HG03175 (cell line): ENCODE measurements around the gene PRKD1.
"Not testable (repeated sequence)": the region's sequence is repeated elsewhere in the genome, so short reads cannot be mapped to it uniquely, and the experiment has no call there.

ENCODE experiments used
- ATAC-seq: cut with Tn5 transposase; IDR thresholded peaks from one replicate; pipeline ENCODE4 v1.9.1; 2021; ENCODE audit warnings: mild to moderate bottlenecking, moderate library complexity; ENCODE audit not compliant: unreplicated experiment

The PRKD1 gene

GRCh38 chr14:29839691-29840090, 88.0 kb downstream of the PRKD1 start:
- ATAC-seq = not testable (repeated sequence)

- ATAC-seq = no peak
These were observed 88.9 kb downstream of the PRKD1 start for GRCh38 chr14:29838752-29839151.

DNA sequence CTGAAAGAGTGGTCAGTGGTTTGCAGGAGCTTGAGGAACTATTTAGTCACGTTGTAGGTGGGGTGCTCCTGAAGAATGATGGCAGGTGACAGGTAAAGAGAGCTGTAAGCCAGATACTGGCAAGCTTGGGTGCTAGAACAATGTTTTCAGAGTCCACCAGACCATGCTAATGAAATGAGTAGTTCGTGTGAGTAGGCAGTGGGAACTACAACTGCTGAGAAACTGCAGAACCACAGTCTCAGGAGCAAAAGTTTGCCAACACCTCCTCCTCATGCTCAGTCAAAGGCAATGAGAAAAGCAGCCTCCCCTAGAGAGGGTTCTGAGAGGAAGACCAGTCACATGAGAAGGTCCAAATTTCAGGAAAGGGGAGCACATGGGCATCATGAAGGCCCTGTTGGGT, 91.3 kb downstream of the PRKD1 start:
- ATAC-seq = no peak

DNA sequence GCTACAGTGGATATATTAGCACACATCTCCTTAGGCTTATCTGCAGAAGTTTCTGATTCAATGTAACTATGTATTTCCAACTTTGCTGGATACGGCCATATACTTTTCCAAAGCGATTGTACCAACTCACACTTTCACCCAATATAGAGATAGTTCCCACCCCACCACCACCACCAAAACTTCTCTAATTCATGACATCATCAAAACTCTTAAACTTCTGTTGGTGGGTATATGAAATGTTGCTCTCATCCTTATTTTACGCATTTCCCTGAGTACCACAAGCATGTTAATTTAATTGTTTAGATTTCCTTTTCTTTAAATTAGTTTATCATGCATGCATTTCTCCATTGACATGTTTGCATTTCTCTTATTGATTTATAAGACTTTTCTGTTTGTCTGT, 95.6 kb downstream of the PRKD1 start:
- no peak for ATAC-seq

DNA sequence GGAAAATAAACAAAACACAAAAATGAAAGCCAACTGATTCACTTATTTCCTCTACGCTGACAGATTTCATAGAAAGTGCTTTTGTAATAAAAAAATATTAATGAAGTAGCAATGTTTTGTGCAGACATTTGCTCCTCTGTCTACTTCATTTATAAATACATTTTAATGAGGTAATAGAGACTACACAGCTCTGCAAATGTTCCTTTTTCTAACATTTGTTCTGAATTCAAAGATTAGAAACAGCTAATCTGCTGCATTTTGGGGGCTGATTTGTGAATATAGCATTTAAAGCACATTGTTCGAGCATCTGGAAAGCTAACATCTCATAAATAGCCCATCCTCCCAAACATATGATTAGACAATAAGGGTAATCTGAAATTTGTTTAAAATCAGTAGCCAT, 97.8 kb downstream of the PRKD1 start:
- ATAC-seq = no peak

GRCh38 chr14:29823816-29824215, 103.8 kb downstream of the PRKD1 start:
- no peak for ATAC-seq

DNA sequence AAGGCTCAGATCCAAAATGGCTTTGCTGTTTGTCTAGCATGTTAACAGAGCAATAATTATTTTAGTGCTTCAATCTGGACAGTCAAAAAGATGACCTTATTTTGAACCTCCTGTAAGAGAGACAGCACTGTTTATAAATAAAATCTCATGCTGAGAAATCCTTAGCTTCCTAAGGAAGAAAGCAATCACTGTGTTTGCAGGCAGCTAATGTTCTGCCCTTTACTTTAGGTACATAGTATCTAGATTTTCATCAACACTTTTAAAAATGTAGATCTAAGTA, 105.3 kb downstream of the PRKD1 start:
- ATAC-seq = no peak

DNA sequence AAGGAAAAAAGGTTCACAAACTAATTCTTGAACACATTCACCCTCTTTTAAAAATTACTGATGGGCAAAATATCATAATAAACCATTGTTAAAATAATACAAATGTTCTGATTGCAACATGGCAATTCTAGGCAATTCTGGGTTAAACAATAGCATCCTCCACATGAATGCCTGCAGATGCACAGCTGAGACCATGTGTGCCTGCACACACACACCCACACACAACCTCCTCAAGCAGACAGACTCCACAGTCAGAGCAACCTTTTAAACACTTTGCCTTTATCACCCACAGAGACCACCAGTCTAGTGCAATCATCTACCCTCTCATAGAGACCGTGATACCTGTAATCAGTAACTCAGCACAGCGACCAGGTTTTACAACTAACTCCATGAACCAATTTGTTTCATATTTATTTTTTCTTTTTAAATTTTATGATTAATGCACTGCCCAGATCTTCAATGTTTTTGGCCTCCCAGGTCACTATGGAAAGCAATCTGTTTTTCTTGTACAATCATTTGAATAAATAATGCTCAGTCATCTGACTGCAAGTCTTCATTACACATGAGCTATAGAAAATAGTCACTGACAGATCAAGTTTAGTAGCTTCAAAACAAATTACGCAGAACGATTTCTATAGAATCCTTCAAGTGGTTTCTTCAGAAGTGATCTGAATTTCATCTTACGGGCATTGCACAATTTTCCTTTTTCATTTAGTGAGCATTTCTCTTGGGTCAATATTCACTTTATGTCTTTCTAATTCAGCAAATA, 105.8 kb downstream of the PRKD1 start:
- ATAC-seq = no peak

- no peak for ATAC-seq
These were observed 106.4 kb downstream of the PRKD1 start for GRCh38 chr14:29821242-29821641.

DNA sequence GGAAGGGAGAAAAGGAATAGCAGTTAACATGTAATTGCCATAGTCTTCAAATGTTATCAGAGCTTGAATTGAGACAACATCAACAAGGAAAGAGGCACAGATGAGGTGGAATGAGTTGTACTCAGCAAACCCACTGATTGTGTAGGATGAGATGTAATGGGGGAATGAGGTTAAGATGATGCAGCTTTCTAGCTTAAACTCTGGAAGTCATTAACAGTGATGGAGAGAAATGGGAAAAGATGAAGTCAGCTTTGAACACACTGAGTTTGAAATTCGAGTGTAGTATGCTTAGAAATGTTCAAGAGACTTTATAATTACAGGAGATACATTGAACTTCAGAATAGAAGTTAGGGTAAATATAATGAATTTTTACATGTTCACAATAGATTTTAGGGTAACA, 106.9 kb downstream of the PRKD1 start:
- no peak for ATAC-seq

- no peak for ATAC-seq
These were observed 109.8 kb downstream of the PRKD1 start for GRCh38 chr14:29817767-29818405.

- no peak for ATAC-seq
These were observed 112.5 kb downstream of the PRKD1 start for GRCh38 chr14:29815016-29815674.

DNA sequence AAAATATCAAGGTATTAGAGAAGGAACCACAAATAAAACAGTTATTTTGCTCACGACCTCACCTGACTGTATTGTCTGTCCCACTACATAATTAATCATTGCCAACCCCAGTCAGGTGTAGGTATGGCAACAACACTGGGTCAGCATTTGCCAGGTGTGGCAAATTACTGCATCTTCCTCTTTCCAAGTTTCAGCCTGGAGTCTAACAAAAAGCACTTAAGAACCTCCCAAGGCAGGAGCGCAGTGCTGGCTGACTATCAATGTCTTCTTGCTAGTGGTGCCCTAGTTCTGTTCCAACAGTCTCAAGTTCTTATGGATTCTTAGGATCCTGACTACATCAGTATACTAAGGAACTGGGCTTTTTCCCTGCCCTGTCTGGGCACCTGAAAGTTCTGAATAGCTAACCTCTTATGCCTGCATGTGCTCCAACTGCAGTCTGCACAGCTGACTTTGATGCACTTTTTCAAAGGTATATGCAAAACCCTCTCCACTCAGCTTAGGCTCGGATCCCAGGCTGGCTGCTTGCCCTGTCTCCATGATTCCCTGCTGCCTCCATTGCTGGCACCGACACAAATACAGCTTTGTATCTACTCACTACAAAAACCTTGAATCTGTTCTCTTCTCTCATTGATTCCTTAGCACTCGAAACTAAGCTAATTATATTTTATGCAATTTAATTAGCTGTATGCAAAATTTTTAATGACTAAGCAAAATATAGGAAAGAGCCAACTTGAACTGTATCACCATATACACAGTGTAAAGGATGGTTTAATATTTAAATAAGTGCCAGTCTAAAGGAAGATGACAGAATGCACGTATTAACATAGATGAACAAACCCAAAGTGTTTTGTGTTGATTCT, 113.3 kb downstream of the PRKD1 start:
- ATAC-seq = no peak

DNA sequence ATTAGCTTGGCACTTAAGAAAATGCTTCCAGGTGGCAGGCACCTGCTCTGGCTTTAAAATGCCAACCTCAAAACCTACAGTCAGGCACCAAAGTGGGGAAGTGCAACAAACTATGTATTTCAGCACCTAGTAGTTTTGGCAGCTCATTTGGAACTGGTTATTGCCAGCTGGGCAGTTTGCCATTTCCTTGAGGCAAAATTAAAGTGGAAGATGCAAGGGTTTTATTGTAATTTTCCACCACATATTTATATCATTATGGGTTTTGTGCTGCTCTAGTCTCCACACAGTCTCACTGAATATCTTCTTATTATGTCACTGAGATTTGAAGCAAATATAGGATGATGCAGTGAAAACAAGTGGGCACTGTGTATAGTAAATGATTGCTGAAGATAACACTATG, 117.0 kb downstream of the PRKD1 start:
- no peak for ATAC-seq

GRCh38 chr14:29810064-29810463, 117.6 kb downstream of the PRKD1 start:
- ATAC-seq = no peak

DNA sequence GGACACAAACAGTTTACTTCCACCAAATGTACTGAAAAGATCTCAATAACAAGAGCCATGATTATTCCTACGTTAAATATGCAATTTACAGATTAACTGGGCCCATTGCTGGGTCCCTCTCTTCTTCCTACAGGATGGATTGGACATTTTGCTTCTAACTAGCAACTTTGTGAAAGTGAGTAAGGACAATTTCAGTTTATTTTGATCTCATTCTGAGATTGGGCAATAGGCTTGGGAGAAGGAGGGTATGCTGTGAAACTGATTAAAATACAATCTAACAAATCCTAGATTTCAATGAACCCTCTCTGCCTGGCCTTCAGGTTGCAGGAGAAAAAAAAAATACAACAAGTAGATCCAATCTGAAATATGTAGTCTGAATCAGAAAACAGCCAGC, 121.5 kb downstream of the PRKD1 start:
- no peak for ATAC-seq

GRCh38 chr14:29805415-29806123, 122.1 kb downstream of the PRKD1 start:
- ATAC-seq = no peak

DNA sequence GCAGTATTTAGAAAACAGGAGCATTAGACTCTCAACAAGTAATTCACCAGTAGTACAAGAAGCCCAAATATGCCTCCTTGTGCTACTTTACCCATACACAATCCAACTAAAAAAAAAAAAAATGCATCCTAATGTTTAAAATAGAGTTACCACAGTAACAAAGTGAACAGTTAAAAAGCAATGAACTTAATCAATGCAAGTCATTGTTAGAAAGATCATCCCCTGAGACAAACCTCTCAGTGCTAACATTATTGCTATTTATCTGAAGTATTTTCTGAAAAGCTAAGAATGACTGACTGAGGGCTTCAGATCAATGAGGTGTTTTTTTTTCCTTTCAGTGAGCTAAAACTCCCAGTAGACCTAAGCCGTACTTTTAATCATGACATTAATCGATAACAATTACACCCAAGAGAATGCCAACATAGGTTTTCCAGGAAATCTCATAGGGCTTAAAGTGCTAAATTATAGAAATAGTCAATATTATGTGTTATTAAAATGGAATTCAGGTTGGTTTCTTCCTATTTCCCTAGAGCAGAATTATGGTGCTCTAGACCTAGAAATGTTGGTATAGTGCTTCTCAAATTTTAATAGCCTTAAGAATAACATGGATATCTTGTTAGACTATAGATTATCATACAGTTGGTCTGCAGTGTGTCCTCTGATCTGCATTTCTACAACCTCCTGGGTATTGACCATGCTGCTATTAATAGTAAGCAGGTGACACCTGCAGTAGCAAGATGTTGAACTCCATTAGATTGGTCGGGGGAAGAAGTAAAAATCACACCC, 123.0 kb downstream of the PRKD1 start:
- ATAC-seq = no peak

DNA sequence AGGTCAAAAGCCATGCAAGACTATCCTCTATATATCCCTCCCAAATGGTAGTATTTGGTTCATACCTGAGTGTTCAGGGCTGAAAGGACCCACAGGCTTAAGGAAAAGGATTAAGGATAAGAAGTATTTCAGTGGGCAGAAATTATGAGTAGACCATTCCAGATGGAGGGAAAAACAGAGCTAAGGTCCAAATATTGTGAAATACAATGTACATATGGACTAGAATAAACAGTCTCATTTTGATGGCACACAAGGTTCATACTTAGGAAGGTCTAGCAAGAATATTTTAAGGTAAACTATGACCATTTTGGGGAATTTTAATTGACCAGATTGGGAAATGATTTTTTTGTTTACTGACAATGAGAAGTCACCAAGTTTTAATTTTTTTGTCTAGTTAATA, 124.6 kb downstream of the PRKD1 start:
- no peak for ATAC-seq

DNA sequence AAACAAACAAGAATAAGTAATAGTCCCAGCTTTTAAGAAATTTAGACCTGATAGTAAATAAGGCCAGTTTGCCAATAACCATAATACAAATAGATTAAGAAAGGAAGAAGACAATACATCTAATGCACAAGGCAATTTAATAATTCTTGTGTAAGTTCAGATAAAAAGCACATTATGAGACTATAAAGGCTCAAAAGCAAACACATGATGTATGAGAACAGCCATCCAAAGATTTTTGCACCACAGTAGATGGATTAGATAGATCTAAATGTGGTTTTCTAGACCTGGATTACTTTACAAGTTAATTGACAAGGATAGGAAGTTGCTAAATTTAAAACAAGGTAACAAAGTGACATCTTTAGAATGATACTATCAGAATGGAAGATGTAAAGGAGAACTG, 125.4 kb downstream of the PRKD1 start:
- ATAC-seq = no peak
